NT2/D1 (cell line): Measurements from ENCODE around the gene ACSL1.

Source experiments
- DNase-seq: peaks from one replicate; pipeline ENCODE4 v3.0.0-alpha.2; 2011; ENCODE audit warnings: low read depth, low spot score
- H3K27me3 ChIP-seq: 2 replicates; pipeline ENCODE4 v1.6.0; 2011; ENCODE audit warnings: mild to moderate bottlenecking; ENCODE audit not compliant: insufficient read length, insufficient read depth
- H3K36me3 ChIP-seq: 2 replicates; pipeline ENCODE4 v1.6.1; 2011; ENCODE audit warnings: mild to moderate bottlenecking, low read length, mixed read lengths; ENCODE audit not compliant: insufficient read depth, insufficient read length
- H3K4me1 ChIP-seq: 2 replicates; pipeline ENCODE4 v1.5.1; 2011; ENCODE audit not compliant: insufficient read depth, insufficient read length
- H3K4me3 ChIP-seq: 2 replicates; pipeline ENCODE4 v1.5.1; 2011; ENCODE audit warnings: low read depth; ENCODE audit not compliant: insufficient read length
- H3K9ac ChIP-seq: 2 replicates; pipeline ENCODE4 v1.6.0; 2011; ENCODE audit warnings: low read depth; ENCODE audit not compliant: insufficient read length
- H3K9me3 ChIP-seq: 2 replicates; pipeline ENCODE4 v1.5.1; 2011; ENCODE audit warnings: mild to moderate bottlenecking, low read length; ENCODE audit not compliant: insufficient read depth
- SUZ12 ChIP-seq: IDR thresholded peaks from 2 replicates; pipeline ENCODE4 v1.6.1; 2011; ENCODE audit not compliant: insufficient read length, insufficient read depth; ENCODE audit errors: extremely low read depth
- YY1 ChIP-seq: IDR thresholded peaks from 2 replicates; pipeline ENCODE4 v1.6.1; 2011; ENCODE audit not compliant: insufficient read length, insufficient read depth
- ZNF274 ChIP-seq: IDR thresholded peaks from 2 replicates; pipeline ENCODE4 v1.6.1; 2011; ENCODE audit warnings: mild to moderate bottlenecking, low read depth, low read length

ACSL1 gene

GRCh38 chr4:184722798-184723197, 103.0 kb downstream of the ACSL1 start:
- H3K4me1 ChIP-seq: no peaks in the 10 kb centered on the region
- no peak overlapping the region for H3K9ac ChIP-seq
- no peak for DNase-seq
- H3K36me3 ChIP-seq: peaks cover 45% of the 10 kb centered on the region
- TF ChIP-seq YY1 (no peak), SUZ12 (no peak), ZNF274 (no peak)
- H3K27me3 ChIP-seq: no peaks in the 10 kb centered on the region
- H3K4me3 ChIP-seq: no peak overlapping the region
- H3K9me3 ChIP-seq: no peaks in the 10 kb centered on the region

GRCh38 chr4:184721254-184721653, 104.5 kb downstream of the ACSL1 start:
- no peaks in the 10 kb centered on the region for H3K9me3 ChIP-seq
- TF ChIP-seq ZNF274 (no peak), SUZ12 (no peak), YY1 (no peak)

GRCh38 chr4:184719407-184719806, 106.4 kb downstream of the ACSL1 start:
- DNase-seq: no peak
- H3K9me3 ChIP-seq: no peaks in the 10 kb centered on the region
- no peaks in the 10 kb centered on the region for H3K4me1 ChIP-seq
- no peak for TF ChIP-seq ZNF274
- no peak for TF ChIP-seq SUZ12
- TF ChIP-seq YY1: no peak
- peaks cover 47% of the 10 kb centered on the region for H3K36me3 ChIP-seq
- H3K27me3 ChIP-seq: no peaks in the 10 kb centered on the region
- no peak overlapping the region for H3K9ac ChIP-seq
- H3K4me3 ChIP-seq: no peak overlapping the region

More at GRCh38 chr4:184721254-184721653, 104.5 kb downstream of the ACSL1 start:
- H3K9ac ChIP-seq: no peak overlapping the region
- H3K4me1 ChIP-seq: no peaks in the 10 kb centered on the region
- no peak for DNase-seq
- H3K27me3 ChIP-seq: no peaks in the 10 kb centered on the region
- peaks cover 47% of the 10 kb centered on the region for H3K36me3 ChIP-seq
- H3K4me3 ChIP-seq: no peak overlapping the region

- no peaks in the 10 kb centered on the region for H3K4me1 ChIP-seq
- DNase-seq: no peak
- peaks cover 55% of the 10 kb centered on the region for H3K36me3 ChIP-seq
- H3K9ac ChIP-seq: no peak overlapping the region
- H3K27me3 ChIP-seq: no peaks in the 10 kb centered on the region
- no peak for TF ChIP-seq ZNF274
- TF ChIP-seq YY1: no peak
- no peak for TF ChIP-seq SUZ12
- no peak overlapping the region for H3K4me3 ChIP-seq
- H3K9me3 ChIP-seq: no peaks in the 10 kb centered on the region
Measured at GRCh38 chr4:184715526-184715925, 110.2 kb downstream of the ACSL1 start.

GRCh38 chr4:184713887-184714286, 111.9 kb downstream of the ACSL1 start:
- Histone ChIP-seq H3K4me3 (no peak overlapping the region), H3K4me1 (no peaks in the 10 kb centered on the region), H3K9ac (no peak overlapping the region), H3K36me3 (peaks cover 50% of the 10 kb centered on the region), H3K27me3 (no peaks in the 10 kb centered on the region), H3K9me3 (no peaks in the 10 kb centered on the region)
- TF ChIP-seq ZNF274: no peak
- no peak for TF ChIP-seq YY1
- TF ChIP-seq SUZ12: no peak
- no peak for DNase-seq

GRCh38 chr4:184712322-184712721, 113.4 kb downstream of the ACSL1 start:
- no peaks in the 10 kb centered on the region for H3K27me3 ChIP-seq
- no peaks in the 10 kb centered on the region for H3K4me1 ChIP-seq
- peaks cover 38% of the 10 kb centered on the region for H3K36me3 ChIP-seq
- no peak overlapping the region for H3K4me3 ChIP-seq
- no peak overlapping the region for H3K9ac ChIP-seq
- TF ChIP-seq YY1 (no peak), SUZ12 (no peak), ZNF274 (no peak)
- H3K9me3 ChIP-seq: no peaks in the 10 kb centered on the region
- no peak for DNase-seq

GRCh38 chr4:184706453-184706852, 119.3 kb downstream of the ACSL1 start:
- no peaks in the 10 kb centered on the region for H3K9me3 ChIP-seq
- H3K36me3 ChIP-seq: peaks cover 52% of the 10 kb centered on the region
- H3K9ac ChIP-seq: no peak overlapping the region
- no peak overlapping the region for H3K4me3 ChIP-seq
- TF ChIP-seq ZNF274 (no peak), YY1 (no peak), SUZ12 (no peak)
- no peaks in the 10 kb centered on the region for H3K4me1 ChIP-seq
- no peak for DNase-seq
- H3K27me3 ChIP-seq: no peaks in the 10 kb centered on the region
